GM19468 (cell line): Measurements from ENCODE around the gene SLC35E1.

Experiments
- ATAC-seq: cut with Tn5 transposase; IDR thresholded peaks from one replicate; pipeline ENCODE4 v1.9.1; 2021; ENCODE audit warnings: mild to moderate bottlenecking, moderate library complexity, moderate number of reproducible peaks; ENCODE audit not compliant: unreplicated experiment; ENCODE audit errors: extremely low read depth

The SLC35E1 gene

GRCh38 chr19:16599655-16600346, 27.6 kb upstream of the SLC35E1 start:
- ATAC-seq = no peak

GRCh38 chr19:16598848-16599247, 26.6 kb upstream of the SLC35E1 start:
- no peak for ATAC-seq

- no peak for ATAC-seq
These were observed 24.2 kb upstream of the SLC35E1 start for GRCh38 chr19:16596399-16596798.

GRCh38 chr19:16595097-16595496, 22.9 kb upstream of the SLC35E1 start:
- no peak for ATAC-seq

GRCh38 chr19:16594681-16595091, 22.5 kb upstream of the SLC35E1 start:
- ATAC-seq = no peak

GRCh38 chr19:16594131-16594586, 21.9 kb upstream of the SLC35E1 start:
- no peak for ATAC-seq

GRCh38 chr19:16593181-16593580, 21.0 kb upstream of the SLC35E1 start:
- ATAC-seq = no peak

GRCh38 chr19:16591803-16592556, 19.8 kb upstream of the SLC35E1 start:
- no peak for ATAC-seq

GRCh38 chr19:16590876-16591802, 18.9 kb upstream of the SLC35E1 start:
- no peak for ATAC-seq

GRCh38 chr19:16589917-16590316, 17.7 kb upstream of the SLC35E1 start:
- no peak for ATAC-seq

- ATAC-seq = no peak
These were observed 16.8 kb upstream of the SLC35E1 start for GRCh38 chr19:16588824-16589577.

GRCh38 chr19:16587833-16588823, 15.9 kb upstream of the SLC35E1 start:
- peak; percentile 22 for ATAC-seq

- ATAC-seq = no peak
These were observed 15.0 kb upstream of the SLC35E1 start for GRCh38 chr19:16586991-16587832.

GRCh38 chr19:16586477-16586871, 14.3 kb upstream of the SLC35E1 start:
- no peak for ATAC-seq

GRCh38 chr19:16585808-16586476, 13.7 kb upstream of the SLC35E1 start:
- peak; percentile 20 for ATAC-seq

GRCh38 chr19:16585094-16585801, 13.0 kb upstream of the SLC35E1 start:
- ATAC-seq = no peak
